CD4-positive, alpha-beta T cell (primary cell): Measurements from ENCODE around the gene STK32C. TPM values are rescaled to one million over a fixed set of nuclear protein-coding genes. Genes with fewer than 3 reads are reported as not detected.
"Not testable (repeated sequence)": the region's sequence is repeated elsewhere in the genome, so short reads cannot be mapped to it uniquely, and the experiment has no call there.

Experiments used
- ATAC-seq: fragments of 200-7000 bp; cut with Tn5 transposase; one replicate; pipeline ENCODE4 v1.10.0; 2022; ENCODE audit warnings: mild to moderate bottlenecking; ENCODE audit not compliant: poor library complexity
- CTCF ChIA-PET: fragments of 350-600 bp; sonication (Branson Sonifier 250); formaldehyde crosslinking; loops from one replicate; lab custom pipeline; 2021; ENCODE audit warnings: antibody characterized with exemption, inconsistent platforms; lab: Charles Lee
- POLR2A ChIA-PET: fragments of 350-600 bp; sonication (Branson Sonifier 250); formaldehyde crosslinking; loops from one replicate; lab custom pipeline; 2021; ENCODE audit warnings: antibody characterized with exemption, inconsistent platforms; lab: Charles Lee
- DNase-seq, 14 experiments: peaks; one replicate each; pipeline ENCODE4 v3.0.0-alpha.2; 2013 to 2020; ENCODE audit warnings: mixed read lengths in 2 of 14
- H3K27ac ChIP-seq, 2 donors: one replicate each; pipeline versions ENCODE4 v1.5.1 to v1.7.0; 2013; ENCODE audit warnings: low read length in 2 of 2, low read depth in 1 of 2, mild to moderate bottlenecking in 1 of 2
- H3K27me3 ChIP-seq, 2 experiments: 1 replicate in 1 of 2; 2 replicates in 1 of 2; pipeline versions ENCODE4 v1.6.1 to v1.7.0; 2013; ENCODE audit warnings: low read length in 2 of 2, control low read depth in 1 of 2, mild to moderate bottlenecking in 1 of 2, moderate library complexity in 1 of 2; ENCODE audit not compliant: insufficient read depth in 2 of 2, control insufficient read depth in 1 of 2
- H3K36me3 ChIP-seq: one replicate; pipeline ENCODE4 v1.6.1; 2013; ENCODE audit warnings: low read length, control low read depth; ENCODE audit not compliant: insufficient read depth
- H3K4me1 ChIP-seq: one replicate; pipeline ENCODE4 v1.6.1; 2013; ENCODE audit warnings: low read length, control low read depth; ENCODE audit not compliant: insufficient read depth
- H3K4me3 ChIP-seq: one replicate; pipeline ENCODE4 v1.5.1; 2013; ENCODE audit warnings: mild to moderate bottlenecking, low read length, moderate library complexity
- H3K9me3 ChIP-seq, 2 experiments: 1 replicate in 1 of 2; 2 replicates in 1 of 2; pipeline versions ENCODE4 v1.6.1 to v1.7.0; 2013; ENCODE audit warnings: low read length in 2 of 2, mild to moderate bottlenecking in 2 of 2, control low read depth in 1 of 2, moderate library complexity in 1 of 2; ENCODE audit not compliant: control insufficient read depth in 1 of 2, insufficient read depth in 1 of 2
- H3K27ac Mint-ChIP-seq: one replicate; pipeline ENCODE4 v1.8.0; 2020; ENCODE audit warnings: mixed read lengths
- H3K27me3 Mint-ChIP-seq: one replicate; pipeline ENCODE4 v1.8.0; 2021; ENCODE audit warnings: mixed read lengths
- H3K36me3 Mint-ChIP-seq: one replicate; pipeline ENCODE4 v1.8.0; 2021; ENCODE audit warnings: low read depth, mixed read lengths
- H3K4me1 Mint-ChIP-seq: one replicate; pipeline ENCODE4 v1.8.0; 2021; ENCODE audit warnings: low read depth, mixed read lengths
- H3K4me3 Mint-ChIP-seq: one replicate; pipeline ENCODE4 v1.8.0; 2020; ENCODE audit warnings: mild to moderate bottlenecking, mixed read lengths
- H3K9me3 Mint-ChIP-seq: one replicate; pipeline ENCODE4 v1.8.0; 2020; ENCODE audit warnings: mixed read lengths
- CTCF ChIP-seq: fragments of 200-600 bp; IDR thresholded peaks from one replicate; pipeline ENCODE4 v1.8.0; 2022; ENCODE audit warnings: antibody characterized with exemption, mild to moderate bottlenecking
- intact Hi-C, 2 experiments: fragments of 100-400 bp; cut with DNase I in 1 of 2; cut with micrococcal nuclease in 1 of 2; formaldehyde crosslinking; loops; one replicate each; pipeline versions ENCODE4 v1.15.1 to v1.9.0; 2023 to 2025; cut with DNase I, micrococcal nuclease
- total RNA-seq, 174 experiments: library from RNA in 2 of 174; stranded (reverse) in 2 of 174; gene quantifications; one replicate each; pipeline ENCODE4 v1.2.3 and lab custom pipeline; 2021 to 2026

The STK32C gene
- total RNA-seq, 2 experiments from 2014 or later, result 4.9 to 5.2 TPM

- no peak overlapping the region for H3K27ac ChIP-seq
- H3K36me3 ChIP-seq, result no peaks in the 10 kb centered on the region
- POLR2A ChIA-PET, result no interaction called here
- H3K27me3 ChIP-seq, result no peaks in the 10 kb centered on the region
- H3K4me1 ChIP-seq, result peaks cover 7% of the 10 kb centered on the region
- CTCF ChIA-PET, result no interaction called here
- Mint-ChIP-seq H3K27me3 (no peaks in the 10 kb centered on the region), H3K4me1 (peaks cover 4% of the 10 kb centered on the region), H3K4me3 (no peak overlapping the region), H3K9me3 (peaks cover 4% of the 10 kb centered on the region), H3K27ac (no peak overlapping the region), H3K36me3 (peaks cover 31% of the 10 kb centered on the region)
- TF ChIP-seq CTCF, result no peak
- DNase-seq, result no peak
- ATAC-seq, result no peak
- intact Hi-C loops, result loop anchor here in 1 of 2 experiments (5.0 kb wide), 1 partner anchor 417 kb away; no protein-coding TSS in a partner anchor
- H3K9me3 ChIP-seq, result peaks cover 5 to 24% of the 10 kb centered on the region in 2 experiments
- no peak overlapping the region for H3K4me3 ChIP-seq
These were observed 87.7 kb downstream of the STK32C start for GRCh38 chr10:132220061-132220460.

- ChIA-PET POLR2A (no interaction called here), CTCF (no interaction called here)
- no peak for DNase-seq
- H3K27me3 Mint-ChIP-seq, result no peaks in the 10 kb centered on the region
- Histone ChIP-seq H3K27me3 (no peaks in the 10 kb centered on the region), H3K27ac (no peak overlapping the region), H3K9me3 (peaks cover 5 to 24% of the 10 kb centered on the region in 2 experiments), H3K36me3 (no peaks in the 10 kb centered on the region), H3K4me1 (peaks cover 7% of the 10 kb centered on the region), H3K4me3 (no peak overlapping the region)
- no peak for ATAC-seq
- H3K27ac Mint-ChIP-seq, result no peak overlapping the region
- H3K9me3 Mint-ChIP-seq, result peaks cover 7% of the 10 kb centered on the region
- no peak for TF ChIP-seq CTCF
- intact Hi-C loops, result no loop called here
- no peak overlapping the region for H3K4me3 Mint-ChIP-seq
- H3K4me1 Mint-ChIP-seq, result peaks cover 4% of the 10 kb centered on the region
- H3K36me3 Mint-ChIP-seq, result peaks cover 36% of the 10 kb centered on the region
These were observed 88.3 kb downstream of the STK32C start for GRCh38 chr10:132219486-132219885.

- CTCF ChIA-PET, POLR2A ChIA-PET, intact Hi-C loops: not testable (repeated sequence)
These were observed 91.3 kb downstream of the STK32C start for GRCh38 chr10:132216441-132216840.

GRCh38 chr10:132213917-132214316 lies 93.8 kb downstream of the STK32C start:
- intact Hi-C loops, result no loop called here
- H3K9me3 Mint-ChIP-seq, result peaks cover 14% of the 10 kb centered on the region
- peaks cover 3% of the 10 kb centered on the region for H3K36me3 ChIP-seq

More at GRCh38 chr10:132216441-132216840, 91.3 kb downstream of the STK32C start:
- not testable (repeated sequence) for H3K27me3 Mint-ChIP-seq, DNase-seq, H3K27me3 ChIP-seq, ATAC-seq, H3K36me3 ChIP-seq, H3K4me3 Mint-ChIP-seq, H3K4me1 ChIP-seq, H3K4me1 Mint-ChIP-seq, H3K4me3 ChIP-seq, H3K27ac Mint-ChIP-seq, H3K27ac ChIP-seq
- H3K9me3 ChIP-seq, result peaks cover 5 to 33% of the 10 kb centered on the region in 2 experiments
- H3K9me3 Mint-ChIP-seq, result peaks cover 14% of the 10 kb centered on the region
- peaks cover 57% of the 10 kb centered on the region for H3K36me3 Mint-ChIP-seq

More at GRCh38 chr10:132213917-132214316, 93.8 kb downstream of the STK32C start:
- Mint-ChIP-seq H3K27me3 (no peaks in the 10 kb centered on the region), H3K4me3 (no peak overlapping the region), H3K4me1 (no peaks in the 10 kb centered on the region), H3K27ac (no peak overlapping the region), H3K36me3 (peaks cover 48% of the 10 kb centered on the region)
- no peak for ATAC-seq
- Histone ChIP-seq H3K4me1 (no peaks in the 10 kb centered on the region), H3K9me3 (peaks cover 5 to 33% of the 10 kb centered on the region in 2 experiments), H3K27ac (no peak overlapping the region), H3K4me3 (no peak overlapping the region), H3K27me3 (no peaks in the 10 kb centered on the region)
- TF ChIP-seq CTCF, result no peak
- ChIA-PET CTCF (no interaction called here), POLR2A (no interaction called here)
- no peak for DNase-seq
